SU-DHL-6 (cell line): ENCODE measurements around the gene HSD17B7.
"Not testable (repeated sequence)": the region's sequence is repeated elsewhere in the genome, so short reads cannot be mapped to it uniquely, and the experiment has no call there.

ENCODE experiments used
- H2AFZ ChIP-seq: fragments of 200-600 bp; sonication (generic); 2 replicates; pipeline ENCODE4 v1.6.1; 2014; ENCODE audit warnings: low read depth, mild to moderate bottlenecking, moderate library complexity, mixed read lengths, antibody characterized with exemption, low read length; ENCODE audit not compliant: severe bottlenecking
- H3F3A ChIP-seq: fragments of 200-600 bp; shearing (Covaris generic); 2 replicates; pipeline ENCODE4 v1.6.0; 2016; ENCODE audit warnings: antibody characterized with exemption, mild to moderate bottlenecking; ENCODE audit not compliant: insufficient read depth
- H3K27ac ChIP-seq: fragments of 200-600 bp; sonication (generic); 2 replicates; pipeline ENCODE4 v1.5.1; 2016; ENCODE audit warnings: low read depth, mild to moderate bottlenecking, low read length, moderate library complexity, mixed read lengths
- H3K27me3 ChIP-seq: fragments of 200-600 bp; sonication (generic), shearing (Covaris generic); 2 replicates; pipeline ENCODE4 v1.6.0; 2014; ENCODE audit warnings: mild to moderate bottlenecking, low read length
- H3K36me3 ChIP-seq: fragments of 200-600 bp; sonication (generic); 2 replicates; pipeline ENCODE4 v1.6.1; 2014; ENCODE audit warnings: mild to moderate bottlenecking, low read length, mixed read lengths
- H3K4me2 ChIP-seq: fragments of 300-600, 200-600 bp; shearing (Covaris generic), sonication (generic); 2 replicates; pipeline ENCODE4 v1.6.0; 2014; ENCODE audit warnings: low read length, low read depth, mild to moderate bottlenecking; ENCODE audit not compliant: poor library complexity, severe bottlenecking
- H3K4me3 ChIP-seq: fragments of 200-600 bp; sonication (generic); 2 replicates; pipeline ENCODE4 v1.5.1; 2014; ENCODE audit warnings: antibody characterized with exemption, low read length, mild to moderate bottlenecking, mixed read lengths; ENCODE audit not compliant: insufficient read depth, poor library complexity, severe bottlenecking
- H3K79me2 ChIP-seq: fragments of 200-600 bp; sonication (generic); 2 replicates; pipeline ENCODE4 v1.6.1; 2014; ENCODE audit warnings: mild to moderate bottlenecking, low read length, moderate library complexity; ENCODE audit not compliant: insufficient read depth
- H3K9ac ChIP-seq: fragments of 200-600 bp; sonication (generic); 2 replicates; pipeline ENCODE4 v1.7.0; 2014; ENCODE audit warnings: mild to moderate bottlenecking, low read length
- H3K9me2 ChIP-seq: fragments of 200-600 bp; sonication (generic); replicated peaks from 2 replicates; pipeline ENCODE4 v1.6.1; 2014; ENCODE audit warnings: low read length; ENCODE audit not compliant: insufficient read depth
- H3K9me3 ChIP-seq: fragments of 200-600 bp; sonication (generic); 2 replicates; pipeline ENCODE4 v1.6.1; 2014; ENCODE audit warnings: low read length, mixed read lengths; ENCODE audit not compliant: insufficient read depth
- H4K20me1 ChIP-seq: fragments of 200-600 bp; sonication (generic); 2 replicates; pipeline ENCODE4 v1.6.1; 2014; ENCODE audit warnings: low read depth, mild to moderate bottlenecking, antibody characterized with exemption, low read length, moderate library complexity, mixed read lengths
- EZH2phosphoT487 ChIP-seq: fragments of 200-600 bp; sonication (generic), shearing (Covaris generic); conservative IDR thresholded peaks from 2 replicates; pipeline ENCODE4 v1.6.1; 2018; ENCODE audit warnings: mild to moderate bottlenecking, antibody characterized with exemption, low read length, moderate library complexity, mixed read lengths
- TF ChIP-seq, protein P1 (sequence below): fragments of 200-600 bp; sonication (generic); IDR thresholded peaks from one replicate; pipeline ENCODE4 v1.5.1; 2017; ENCODE audit warnings: antibody characterized with exemption, mild to moderate bottlenecking, low read length, moderate library complexity; ENCODE audit not compliant: insufficient read depth, poor library complexity, severe bottlenecking

Gene HSD17B7

DNA sequence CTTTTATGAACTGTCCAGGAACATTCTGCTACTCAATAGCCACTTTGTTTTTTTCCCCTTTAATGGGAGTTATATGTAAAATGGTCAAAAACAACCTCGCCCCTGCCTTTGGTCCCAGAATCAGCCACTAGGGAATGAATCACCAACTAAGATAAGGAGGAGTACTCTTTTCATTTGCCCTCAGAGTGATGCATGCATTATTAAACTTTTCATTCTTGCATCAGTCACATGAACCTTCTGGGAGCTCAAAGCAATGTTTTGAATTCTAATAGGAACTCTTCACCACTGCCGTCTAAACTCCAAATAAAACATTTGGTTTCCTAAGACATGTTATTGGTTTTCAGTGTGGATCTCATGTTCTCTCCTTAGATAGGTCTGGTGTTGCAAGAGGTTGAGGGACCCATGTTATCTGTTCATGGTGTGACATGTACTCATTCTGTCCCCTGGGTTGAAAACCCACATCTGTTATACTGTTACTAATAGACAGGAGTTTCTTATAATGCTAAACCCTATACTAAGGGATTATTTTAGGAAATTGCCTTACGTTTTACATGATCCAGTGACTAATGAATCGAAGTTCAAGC lies 17.8 kb upstream of the HSD17B7 start:
- TF ChIP-seq EZH2phosphoT487, result no peak
- TF ChIP-seq, protein P1, sequence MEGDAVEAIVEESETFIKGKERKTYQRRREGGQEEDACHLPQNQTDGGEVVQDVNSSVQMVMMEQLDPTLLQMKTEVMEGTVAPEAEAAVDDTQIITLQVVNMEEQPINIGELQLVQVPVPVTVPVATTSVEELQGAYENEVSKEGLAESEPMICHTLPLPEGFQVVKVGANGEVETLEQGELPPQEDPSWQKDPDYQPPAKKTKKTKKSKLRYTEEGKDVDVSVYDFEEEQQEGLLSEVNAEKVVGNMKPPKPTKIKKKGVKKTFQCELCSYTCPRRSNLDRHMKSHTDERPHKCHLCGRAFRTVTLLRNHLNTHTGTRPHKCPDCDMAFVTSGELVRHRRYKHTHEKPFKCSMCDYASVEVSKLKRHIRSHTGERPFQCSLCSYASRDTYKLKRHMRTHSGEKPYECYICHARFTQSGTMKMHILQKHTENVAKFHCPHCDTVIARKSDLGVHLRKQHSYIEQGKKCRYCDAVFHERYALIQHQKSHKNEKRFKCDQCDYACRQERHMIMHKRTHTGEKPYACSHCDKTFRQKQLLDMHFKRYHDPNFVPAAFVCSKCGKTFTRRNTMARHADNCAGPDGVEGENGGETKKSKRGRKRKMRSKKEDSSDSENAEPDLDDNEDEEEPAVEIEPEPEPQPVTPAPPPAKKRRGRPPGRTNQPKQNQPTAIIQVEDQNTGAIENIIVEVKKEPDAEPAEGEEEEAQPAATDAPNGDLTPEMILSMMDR, result no peak
- Histone ChIP-seq H3K27me3 (no peaks in the 10 kb centered on the region), H3K36me3 (no peaks in the 10 kb centered on the region), H2AFZ (no peak overlapping the region), H4K20me1 (no peaks in the 10 kb centered on the region), H3K27ac (no peak overlapping the region), H3F3A (no peaks in the 10 kb centered on the region), H3K4me2 (no peak overlapping the region), H3K9me3 (no peaks in the 10 kb centered on the region), H3K9ac (no peak overlapping the region), H3K9me2 (no peaks in the 10 kb centered on the region), H3K79me2 (no peaks in the 10 kb centered on the region), H3K4me3 (no peak overlapping the region)

DNA sequence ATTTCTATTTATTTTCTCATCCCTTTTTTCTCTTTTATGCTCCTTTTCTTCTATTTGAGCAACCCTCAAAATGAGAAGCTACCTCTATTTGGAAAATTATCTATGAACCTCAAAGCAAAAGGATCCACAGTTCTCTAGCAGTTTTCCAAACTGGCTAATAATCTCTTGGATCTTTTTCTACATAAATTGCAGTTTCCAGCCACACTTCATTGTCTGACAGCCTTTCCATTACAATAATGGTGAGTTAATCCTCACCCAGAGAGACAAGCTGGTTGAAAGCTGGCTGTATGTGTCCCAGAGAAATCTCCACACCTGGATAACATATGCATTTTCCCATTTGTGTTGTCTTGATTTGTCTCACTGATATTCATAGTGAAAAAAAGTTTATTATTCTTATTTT lies 16.5 kb upstream of the HSD17B7 start:
- Histone ChIP-seq H3K4me2 (no peak overlapping the region), H3K9ac (no peak overlapping the region), H3K36me3 (no peaks in the 10 kb centered on the region), H3K27me3 (no peaks in the 10 kb centered on the region), H4K20me1 (no peaks in the 10 kb centered on the region), H3K79me2 (no peaks in the 10 kb centered on the region), H3K27ac (no peak overlapping the region), H3K4me3 (no peak overlapping the region), H2AFZ (no peak overlapping the region), H3K9me2 (no peaks in the 10 kb centered on the region), H3K9me3 (no peaks in the 10 kb centered on the region), H3F3A (no peaks in the 10 kb centered on the region)
- no peak for TF ChIP-seq EZH2phosphoT487
- TF ChIP-seq, protein P1, result no peak

DNA sequence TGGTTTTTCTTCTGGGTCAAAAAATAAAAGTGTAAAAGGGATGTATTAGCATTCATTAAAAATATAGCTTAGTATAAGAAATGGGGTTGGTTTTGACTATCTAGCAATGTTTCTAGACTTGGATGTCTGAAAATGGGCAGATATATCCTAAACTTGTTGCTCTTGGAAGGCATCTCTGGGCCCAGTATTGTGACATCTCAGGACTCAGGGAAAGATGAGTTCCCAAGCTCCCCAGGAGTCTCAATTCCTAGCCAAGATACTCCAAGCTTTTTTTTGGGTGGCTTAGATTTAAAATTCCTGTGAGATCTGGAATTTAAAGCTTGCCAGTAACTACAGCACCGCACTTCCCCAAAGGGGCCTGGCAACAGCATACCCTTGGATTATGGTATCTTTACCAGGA lies 11.5 kb upstream of the HSD17B7 start:
- no peaks in the 10 kb centered on the region for H3K79me2 ChIP-seq
- no peaks in the 10 kb centered on the region for H3K36me3 ChIP-seq
- H3K27ac ChIP-seq, result no peak overlapping the region

GRCh38 chr1:162782671-162783070 lies 7.8 kb upstream of the HSD17B7 start:
- no peaks in the 10 kb centered on the region for H3K36me3 ChIP-seq
- H3K27ac ChIP-seq, result no peak overlapping the region
- no peak overlapping the region for H2AFZ ChIP-seq
- no peaks in the 10 kb centered on the region for H3K9me3 ChIP-seq
- no peak overlapping the region for H3K9ac ChIP-seq
- H3F3A ChIP-seq, result no peaks in the 10 kb centered on the region
- no peaks in the 10 kb centered on the region for H3K27me3 ChIP-seq
- H3K4me2 ChIP-seq, result no peak overlapping the region
- H3K4me3 ChIP-seq, result no peak overlapping the region
- no peaks in the 10 kb centered on the region for H4K20me1 ChIP-seq
- no peaks in the 10 kb centered on the region for H3K9me2 ChIP-seq
- no peaks in the 10 kb centered on the region for H3K79me2 ChIP-seq
- TF ChIP-seq, protein P1, result no peak
- TF ChIP-seq EZH2phosphoT487, result no peak

More for the DNA sequence above, 11.5 kb upstream of the HSD17B7 start:
- Histone ChIP-seq H2AFZ (no peak overlapping the region), H3K27me3 (no peaks in the 10 kb centered on the region), H3K9me3 (no peaks in the 10 kb centered on the region), H3K9ac (no peak overlapping the region), H3F3A (no peaks in the 10 kb centered on the region), H3K9me2 (no peaks in the 10 kb centered on the region), H3K4me3 (no peak overlapping the region), H3K4me2 (no peak overlapping the region), H4K20me1 (no peaks in the 10 kb centered on the region)
- TF ChIP-seq EZH2phosphoT487, result no peak

DNA sequence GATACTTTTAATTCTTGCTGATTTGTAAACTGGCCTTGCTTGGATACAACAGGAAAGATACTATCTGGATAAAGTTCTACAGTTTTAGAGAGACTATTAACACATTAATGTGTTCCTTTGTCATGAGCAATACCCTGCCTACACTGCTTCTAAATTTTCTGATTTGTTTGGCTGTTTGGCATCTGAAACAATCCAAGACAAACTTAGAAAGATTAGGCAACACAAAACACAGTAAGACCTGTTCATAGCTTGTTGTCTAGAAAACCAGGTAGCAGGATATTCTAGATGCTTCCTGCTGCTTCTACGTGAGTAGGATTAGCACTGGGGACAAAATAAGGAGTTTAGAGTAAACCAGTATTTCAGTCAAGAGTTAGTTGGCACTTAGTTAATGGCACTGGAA lies 5.6 kb upstream of the HSD17B7 start:
- H2AFZ ChIP-seq, H3F3A ChIP-seq, H4K20me1 ChIP-seq, H3K27ac ChIP-seq, H3K9me2 ChIP-seq, H3K4me3 ChIP-seq, H3K4me2 ChIP-seq, H3K79me2 ChIP-seq, H3K9me3 ChIP-seq, H3K36me3 ChIP-seq, H3K9ac ChIP-seq, H3K27me3 ChIP-seq: not testable (repeated sequence)

- H3K9ac ChIP-seq, H4K20me1 ChIP-seq, H3K4me3 ChIP-seq, H3K27me3 ChIP-seq, H3K79me2 ChIP-seq, H3K4me2 ChIP-seq, H3K36me3 ChIP-seq, H3F3A ChIP-seq, H3K27ac ChIP-seq, H3K9me3 ChIP-seq, H3K9me2 ChIP-seq: not testable (repeated sequence)
- H2AFZ ChIP-seq, result peak overlapping the region; percentile 26
Measured at GRCh38 chr1:162788783-162789182, 1.7 kb upstream of the HSD17B7 start.
